K562 (cell line): ENCODE data around the gene CARMIL3. TPM values are rescaled to one million over a fixed set of nuclear protein-coding genes. Genes with fewer than 3 reads are reported as not detected.

Experiments used
- ATAC-seq: fragments of 200-7000 bp; cut with Tn5 transposase; 3 replicates; pipeline ENCODE4 v1.9.1; 2020; ENCODE audit warnings: moderate library complexity
- BruUV-seq: library from RNA; stranded (reverse); fragments of 400-500 nt; replicated peaks from 2 replicates; lab custom pipeline; 2021; lab: Mats Ljungman, UMichigan
- CTCF ChIA-PET: fragments of 300-600 bp; formaldehyde crosslinking; extraction: SDS; loops from one replicate; lab custom pipeline; 2021; ENCODE audit warnings: low intra/inter-chr PET ratio; lab: Yijun Ruan, JAX
- POLR2A ChIA-PET: fragments of 300-600, 350-650 bp; sonication (Branson Sonifier 250); formaldehyde crosslinking; extraction: SDS; loops from one replicate; lab custom pipeline; 2021; ENCODE audit warnings: antibody characterized with exemption, inconsistent platforms; lab: Yijun Ruan, JAX
- DNase-seq, 4 experiments: peaks; one replicate each; pipeline versions ENCODE4 v3.0.0 to v3.0.0-alpha.2; 2011 to 2018; ENCODE audit warnings: low spot score in 3 of 4, mixed read lengths in 3 of 4; ENCODE audit errors: extremely low read depth in 1 of 4
- FAIRE-seq: peaks from 2 replicates; lab custom pipeline; 2011; peaks lifted over from hg19 to GRCh38; lab: Jason Lieb, UNC
- H2AFZ ChIP-seq: 2 replicates; pipeline ENCODE4 v1.6.0; 2011; ENCODE audit warnings: low read depth, low read length, control low read depth, inconsistent platforms
- H3K27ac ChIP-seq: fragments of 200-600 bp; 3 replicates; pipeline ENCODE4 v1.8.0; 2011; ENCODE audit warnings: low read depth, mild to moderate bottlenecking, control low read depth, inconsistent platforms, low read length, moderate library complexity, mixed read lengths; ENCODE audit errors: extremely low read depth
- H3K27me3 ChIP-seq, 2 experiments: fragments of 300-600 bp in 1 of 2; 2 replicates in 1 of 2; 3 replicates in 1 of 2; pipeline versions ENCODE4 v1.6.0 to v1.8.0; 2011; ENCODE audit warnings: inconsistent platforms in 2 of 2, low read length in 2 of 2, mild to moderate bottlenecking in 1 of 2, mixed read lengths in 1 of 2, moderate library complexity in 1 of 2; ENCODE audit not compliant: control insufficient read depth in 2 of 2, insufficient read depth in 2 of 2
- H3K36me3 ChIP-seq: fragments of 300-600 bp; 3 replicates; pipeline ENCODE4 v1.8.0; 2011; ENCODE audit warnings: mild to moderate bottlenecking, low read length, inconsistent platforms; ENCODE audit not compliant: control insufficient read depth, insufficient read depth
- H3K4me1 ChIP-seq, 2 experiments: fragments of 200-600 bp in 1 of 2; replicated peaks in 1 of 2; 2 replicates in 1 of 2; 3 replicates in 1 of 2; pipeline versions ENCODE4 v1.5.1 to v1.8.0; 2011; ENCODE audit warnings: inconsistent platforms in 2 of 2, low read length in 2 of 2, mild to moderate bottlenecking in 1 of 2, mixed read lengths in 1 of 2, moderate library complexity in 1 of 2; ENCODE audit not compliant: control insufficient read depth in 2 of 2, insufficient read depth in 2 of 2
- H3K4me2 ChIP-seq: 2 replicates; pipeline ENCODE4 v1.6.1; 2011; ENCODE audit warnings: low read length, control low read depth, inconsistent platforms, mixed read lengths; ENCODE audit not compliant: insufficient read depth
- H3K4me3 ChIP-seq: fragments of 200-600 bp; sonication (generic), shearing (Covaris generic); 2 replicates; pipeline ENCODE4 v1.5.1; 2016; ENCODE audit warnings: control low read depth, inconsistent platforms
- H3K79me2 ChIP-seq: fragments of 200-600 bp; 3 replicates; pipeline ENCODE4 v1.8.0; 2011; ENCODE audit warnings: low read length, inconsistent platforms; ENCODE audit not compliant: control insufficient read depth, insufficient read depth
- H3K9ac ChIP-seq, 2 experiments: 2 replicates each; pipeline versions ENCODE4 v1.6.0 to v1.6.1; 2011; ENCODE audit warnings: low read depth in 2 of 2, low read length in 2 of 2, control low read depth in 1 of 2, inconsistent platforms in 1 of 2, mild to moderate bottlenecking in 1 of 2, mixed read lengths in 1 of 2; ENCODE audit not compliant: insufficient read depth in 1 of 2
- H3K9me1 ChIP-seq: one replicate; pipeline ENCODE4 v1.6.0; 2011; ENCODE audit warnings: inconsistent platforms, mild to moderate bottlenecking, low read length, moderate library complexity; ENCODE audit not compliant: control insufficient read depth, insufficient read depth
- H3K9me3 ChIP-seq: replicated peaks from 2 replicates; pipeline ENCODE4 v1.5.1; 2011; ENCODE audit warnings: low read depth, low read length, inconsistent platforms; ENCODE audit not compliant: control insufficient read depth, insufficient read depth
- H4K20me1 ChIP-seq: replicated peaks from 2 replicates; pipeline ENCODE4 v1.6.1; 2011; ENCODE audit warnings: low read length, inconsistent platforms, mixed read lengths; ENCODE audit not compliant: control insufficient read depth, insufficient read depth
- DIDO1 ChIP-seq: fragments of 450-650 bp; IDR thresholded peaks from 2 replicates; pipeline ENCODE4 v1.6.1; 2016; ENCODE audit warnings: low read depth, missing biosample characterization, missing genetic modification characterization
- FOXM1 ChIP-seq, 2 experiments: fragments of 450-650 bp in 1 of 2; sonication (generic) in 1 of 2; formaldehyde crosslinking in 1 of 2; IDR thresholded peaks; 2 replicates each; pipeline versions ENCODE4 v1.6.1 to v1.9.0; 2017 to 2022; ENCODE audit warnings: low read depth in 2 of 2, mild to moderate bottlenecking in 2 of 2, missing genetic modification reagents in 1 of 2, moderate library complexity in 1 of 2
- GABPB2 ChIP-seq: fragments of 250-450 bp; sonication (Bioruptor Pico); conservative IDR thresholded peaks from 2 replicates; pipeline ENCODE4 v1.5.1; 2021; ENCODE audit warnings: mild to moderate bottlenecking
- MECOM ChIP-seq: fragments of 250-450 bp; sonication (Bioruptor Pico); IDR thresholded peaks from 2 replicates; pipeline ENCODE4 v1.8.0; 2022; ENCODE audit warnings: inconsistent platforms
- NR2F6 ChIP-seq: fragments of 450-650 bp; formaldehyde crosslinking; IDR thresholded peaks from 2 replicates; pipeline ENCODE4 v1.4.0; 2020; ENCODE audit warnings: mild to moderate bottlenecking
- PCBP2 ChIP-seq: fragments of 200-400 bp; formaldehyde crosslinking; IDR thresholded peaks from 2 replicates; pipeline ENCODE4 v1.6.1; 2018; ENCODE audit warnings: low read length, low read depth, mild to moderate bottlenecking, moderate library complexity; ENCODE audit not compliant: poor library complexity, severe bottlenecking
- PHTF2 ChIP-seq: fragments of 250-450 bp; sonication (Bioruptor Pico); IDR thresholded peaks from 2 replicates; pipeline ENCODE4 v1.5.0; 2021; ENCODE audit warnings: mild to moderate bottlenecking
- PRDM10 ChIP-seq: fragments of 450-650 bp; IDR thresholded peaks from 2 replicates; pipeline ENCODE4 v1.6.1; 2018; ENCODE audit not compliant: partially characterized antibody
- SMAD2 ChIP-seq: fragments of 150-350 bp; IDR thresholded peaks from 2 replicates; pipeline ENCODE4 v1.6.1; 2014; ENCODE audit warnings: low read depth, mild to moderate bottlenecking, low read length
- SUPT5H ChIP-seq: fragments of 450-650 bp; IDR thresholded peaks from 2 replicates; pipeline ENCODE4 v1.6.1; 2016
- WGBS: fragments of 100-300 bp; shearing (Covaris generic); methylation state at CpG from one replicate; pipeline ENCODE4 v1.1.6; 2016; ENCODE audit warnings: low coverage, mixed read lengths; ENCODE audit not compliant: insufficient coverage; ENCODE audit errors: missing lambda C conversion rate; 5-methylcytosine and 5-hydroxymethylcytosine counted together
- in situ Hi-C: fragments of 300-500 bp; cut with MboI; formaldehyde crosslinking; loops from 4 replicates; pipeline ENCODE4 v1.15.0; 2018; ENCODE audit warnings: inconsistent platforms, mixed read lengths
- intact Hi-C: fragments of 100-400 bp; cut with micrococcal nuclease; formaldehyde crosslinking; loops from 2 replicates; pipeline ENCODE4 v1.14.2; 2022
- polyA plus RNA-seq, 8 experiments: library from polyadenylated mRNA; depleted of rRNA in 4 of 8; stranded (reverse) in 5 of 8; unstranded in 3 of 8; fragments of >200 nt; fragmentation: Nextera tagmentation in 2 of 8; fragmentation: Illumina TruSeq in 1 of 8; extraction: Ambion mirVana in 2 of 8; extraction: Trizol in 1 of 8; gene quantifications; 2 replicates each; pipeline versions ENCODE4 v1.2.1 to v1.2.3, GENCODE V29; 2011 to 2014; ENCODE audit warnings: inconsistent platforms in 1 of 8, missing spikeins in 1 of 8
- total RNA-seq, 7 experiments: library from RNA; depleted of rRNA in 6 of 7; stranded (reverse); fragments of >200 nt in 6 of 7; fragmentation: Illumina TruSeq in 2 of 7; extraction: Trizol in 2 of 7; gene quantifications; 2 replicates each; pipeline versions ENCODE4 v1.2.1 to v1.2.3, GENCODE V29; 2011 to 2021; ENCODE audit warnings: low replicate concordance in 1 of 7

Gene CARMIL3
- total and polyA plus RNA-seq, 9 of the 15 experiments (the other 6 are each of a cell fraction or from before 2014, with no cell fraction given) = 0.01 to 0.11 (median 0.05) TPM; not detected in 5

GRCh38 chr14:24113379-24113800 is 61.6 kb downstream of the CARMIL3 start:
- ATAC-seq (peak; percentile 8), FAIRE-seq (no peak), DNase-seq (no peak)
- in situ Hi-C loops (no loop called here), intact Hi-C loops (no loop called here)
- no peaks in the 10 kb centered on the region for H3K9me3 ChIP-seq
- peak overlapping the region; percentile 94 for H3K4me2 ChIP-seq
- no peaks in the 10 kb centered on the region for H3K27me3 ChIP-seq
- peak overlapping the region; percentile 51 for H3K4me3 ChIP-seq
- H3K9ac ChIP-seq = peak overlapping the region; percentile 89 to 97
- peaks cover 22% of the 10 kb centered on the region; the same call in 2 of the 3 replicates for H3K36me3 ChIP-seq
- TSS peak; percentile 91 for BruUV-seq
- TF ChIP-seq SUPT5H (no peak), DIDO1 (tag) (no peak), NR2F6 (no peak)
- ChIA-PET CTCF (no interaction called here), POLR2A (interaction anchor here (0.7 to 5.0 kb wide), 11 partner anchors 8 to 194 kb away, joined by 3 to 38 read pairs (median 5); partner anchors contain the start of genes CHMP4A, EMC9, PCK2 and PSME1)
- peaks cover 18% of the 10 kb centered on the region for H3K79me2 ChIP-seq
- H3K27ac ChIP-seq = peak overlapping the region; percentile 95
- H3K4me1 ChIP-seq = peaks cover 10 to 13% of the 10 kb centered on the region in 2 experiments; a peak in 4 of 5 replicates
- no peaks in the 10 kb centered on the region for H3K9me1 ChIP-seq
- 8% methylated on average over 14 of the region's 15 CpGs for WGBS
- H2AFZ ChIP-seq = peak overlapping the region; percentile 87
- H4K20me1 ChIP-seq = no peaks in the 10 kb centered on the region

- peak; percentile 82 for ATAC-seq
- intact Hi-C loops (loop anchor here (2.0 kb wide), 2 partner anchors 19 to 33 kb away; partner anchors contain the start of genes PCK2, PSME2 and RNF31), in situ Hi-C loops (no loop called here)
- BruUV-seq = no TSS peak
- ChIA-PET POLR2A (interaction anchor here (0.7 to 5.0 kb wide), 18 partner anchors 8 to 193 kb away, joined by 3 to 38 read pairs (median 5); partner anchors contain the start of genes CHMP4A, EMC9, PCK2 and PSME1), CTCF (interaction anchor here (0.6 kb wide), 1 partner anchor 313 kb away, joined by 3 read pairs; no protein-coding TSS in a partner anchor)
- FAIRE-seq = no peak
- Histone ChIP-seq H2AFZ (peak overlapping the region; percentile 87), H3K9me1 (no peaks in the 10 kb centered on the region), H4K20me1 (no peaks in the 10 kb centered on the region), H3K4me2 (peak overlapping the region; percentile 94), H3K9ac (peak overlapping the region; percentile 89 to 97), H3K36me3 (peaks cover 28% of the 10 kb centered on the region; the same call in 2 of the 3 replicates), H3K4me1 (peaks cover 10% of the 10 kb centered on the region in 2 experiments; a peak in 4 of 5 replicates), H3K4me3 (peak overlapping the region; percentile 51), H3K27ac (peak overlapping the region; percentile 95), H3K27me3 (no peaks in the 10 kb centered on the region), H3K9me3 (no peaks in the 10 kb centered on the region), H3K79me2 (peaks cover 18% of the 10 kb centered on the region)
- under 1% methylated on average over 41 of the region's 42 CpGs for WGBS
- DNase-seq = peak; percentile 68 to 91 (median 71)
- TF ChIP-seq MECOM (CRISPR knock-in tag) (no peak), FOXM1 (IDR thresholded peaks at IDR 0.05; ENCODE audit: low read depth) (no peak), FOXM1 (CRISPR knock-in tag; IDR thresholded peaks at IDR 0.05; ENCODE audit: low read depth) (no peak; the same call in 1 of the 2 replicates), PCBP2 (no peak), PRDM10 (no peak), SMAD2 (no peak), GABPB2 (CRISPR knock-in tag) (no peak), PHTF2 (CRISPR knock-in tag) (no peak)
These were observed 62.2 kb downstream of the CARMIL3 start for GRCh38 chr14:24113801-24114531.
